GF-D8 (cell line): ENCODE results near the gene MRAS.
"Not testable (repeated sequence)": the region's sequence is repeated elsewhere in the genome, so short reads cannot be mapped to it uniquely, and the experiment has no call there.

Experiments
- DNase-seq: peaks from one replicate; lab custom pipeline; 2025; lab: John Stamatoyannopoulos, UW

Gene MRAS

DNA sequence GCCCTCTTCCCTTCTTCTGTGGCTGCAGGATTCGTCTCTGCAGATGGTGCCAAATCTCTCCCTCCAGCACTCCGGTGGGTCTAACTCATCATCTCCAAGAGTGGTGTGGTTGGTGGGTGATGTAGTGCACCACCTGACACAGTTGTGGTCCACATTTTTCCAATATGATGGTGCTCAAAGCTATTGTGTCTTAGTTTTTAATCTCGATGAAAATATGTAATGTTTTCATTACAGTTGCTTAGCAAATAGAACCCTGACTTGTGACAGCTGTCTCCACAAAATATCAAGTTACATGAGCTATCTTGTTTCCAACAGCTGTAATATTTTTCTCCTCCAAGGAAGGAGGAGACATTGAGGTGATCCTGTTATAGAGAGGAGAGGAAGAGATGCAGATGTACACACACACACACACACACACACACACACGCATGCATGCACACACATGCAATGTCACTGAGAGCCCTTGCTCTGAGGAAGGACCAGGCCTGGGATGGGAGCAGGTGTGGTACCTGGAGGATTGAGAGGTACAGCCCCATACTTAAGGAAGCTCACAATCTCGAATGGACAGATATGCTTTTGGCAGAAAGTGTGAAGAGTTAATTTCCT, 70.3 kb downstream of the MRAS start:
- no peak for DNase-seq

DNA sequence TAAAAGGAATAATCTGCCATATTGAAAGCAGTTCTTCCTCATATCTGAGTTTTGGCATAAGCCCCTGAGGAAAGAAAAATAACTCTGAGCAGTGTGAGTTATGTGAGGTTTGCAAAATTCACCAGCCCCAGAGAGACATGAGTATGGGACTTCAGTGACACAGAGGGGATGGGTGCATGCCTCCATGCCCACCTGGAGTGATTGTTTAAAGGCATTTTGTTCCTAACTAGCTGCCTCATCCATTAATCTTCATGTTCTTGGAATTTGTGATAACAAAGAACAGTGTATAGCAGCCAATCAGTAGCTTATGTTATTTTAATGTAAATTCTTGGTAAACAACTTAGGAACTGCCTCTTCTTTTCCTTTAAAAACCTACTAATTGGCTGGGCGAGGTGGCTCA, 74.9 kb downstream of the MRAS start:
- DNase-seq: no peak

DNA sequence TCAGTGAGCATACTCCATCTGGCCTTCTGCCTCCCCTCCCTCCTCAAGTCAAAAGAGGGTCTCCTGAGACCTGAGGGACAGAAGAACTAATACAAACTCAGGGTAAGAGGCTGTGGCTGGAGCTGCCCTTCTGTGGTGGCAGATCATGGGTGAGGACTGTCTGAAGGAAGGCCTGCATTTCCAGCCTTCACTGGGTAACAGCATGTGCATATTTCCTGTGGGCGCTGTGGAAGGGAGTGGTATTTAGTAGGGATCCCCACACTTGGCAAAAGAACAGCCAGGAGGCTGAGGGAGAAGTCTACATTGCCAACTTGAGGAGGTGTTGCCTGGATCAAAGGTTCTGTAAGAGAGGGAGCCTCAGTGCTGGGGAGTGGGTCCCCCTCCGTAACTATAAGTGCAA, 75.9 kb downstream of the MRAS start:
- DNase-seq: no peak

DNA sequence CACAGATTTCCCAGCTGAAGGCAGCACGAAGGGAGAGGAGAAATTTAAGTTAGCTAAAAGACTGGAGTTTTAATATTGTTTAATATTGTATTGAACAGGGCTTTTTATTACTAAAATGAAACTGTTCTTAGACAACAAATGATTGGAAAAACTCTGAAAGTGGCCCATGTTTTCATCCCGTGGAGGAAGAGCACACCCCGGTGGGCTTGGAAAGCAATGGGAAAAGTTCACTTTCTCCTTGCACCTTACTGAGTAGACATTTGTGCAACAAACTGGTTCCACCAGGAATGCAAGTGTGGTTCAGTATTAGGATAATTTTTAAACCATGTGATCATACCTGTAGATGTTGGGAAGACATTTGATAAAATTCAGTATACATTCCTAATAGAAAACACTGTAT, 77.8 kb downstream of the MRAS start:
- DNase-seq: no peak

DNA sequence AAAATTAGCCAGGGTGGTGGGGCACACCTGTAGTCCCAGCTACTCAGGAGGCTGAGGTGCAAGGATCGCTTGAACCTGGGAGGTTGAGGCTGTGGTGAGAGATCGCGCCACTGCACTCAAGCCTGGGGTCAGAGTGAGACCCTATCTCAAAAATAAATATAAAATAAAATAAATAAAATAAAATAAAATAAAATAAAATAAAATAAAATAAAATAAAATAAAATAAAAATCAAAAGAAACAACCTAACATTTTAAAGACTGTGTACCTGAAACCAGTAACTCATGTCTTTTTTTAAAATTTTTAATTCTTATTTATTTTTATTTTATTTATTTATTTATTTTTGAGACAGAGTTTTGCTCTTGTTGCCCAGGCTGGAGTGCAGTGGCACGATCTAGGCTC, 78.4 kb downstream of the MRAS start:
- DNase-seq: not testable (repeated sequence)

DNA sequence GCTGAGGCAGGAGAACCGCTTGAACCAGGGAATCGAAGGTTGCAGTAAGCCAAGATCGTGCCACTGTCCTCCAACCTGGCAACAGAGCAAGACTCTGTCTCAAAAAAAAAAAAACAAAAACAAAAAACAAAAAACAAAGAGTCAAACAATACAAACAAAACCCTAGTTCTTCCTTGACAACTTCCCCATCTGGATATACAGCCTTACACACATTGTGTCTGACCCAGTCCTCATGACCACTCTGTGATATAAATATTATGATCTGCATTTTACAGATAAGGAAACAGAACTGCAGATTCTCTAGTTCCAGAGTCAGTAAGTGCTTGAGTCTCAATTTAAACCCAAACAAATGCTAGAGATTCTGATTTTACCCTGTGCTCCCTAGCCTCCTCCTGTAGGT, 81.3 kb downstream of the MRAS start:
- no peak for DNase-seq

DNA sequence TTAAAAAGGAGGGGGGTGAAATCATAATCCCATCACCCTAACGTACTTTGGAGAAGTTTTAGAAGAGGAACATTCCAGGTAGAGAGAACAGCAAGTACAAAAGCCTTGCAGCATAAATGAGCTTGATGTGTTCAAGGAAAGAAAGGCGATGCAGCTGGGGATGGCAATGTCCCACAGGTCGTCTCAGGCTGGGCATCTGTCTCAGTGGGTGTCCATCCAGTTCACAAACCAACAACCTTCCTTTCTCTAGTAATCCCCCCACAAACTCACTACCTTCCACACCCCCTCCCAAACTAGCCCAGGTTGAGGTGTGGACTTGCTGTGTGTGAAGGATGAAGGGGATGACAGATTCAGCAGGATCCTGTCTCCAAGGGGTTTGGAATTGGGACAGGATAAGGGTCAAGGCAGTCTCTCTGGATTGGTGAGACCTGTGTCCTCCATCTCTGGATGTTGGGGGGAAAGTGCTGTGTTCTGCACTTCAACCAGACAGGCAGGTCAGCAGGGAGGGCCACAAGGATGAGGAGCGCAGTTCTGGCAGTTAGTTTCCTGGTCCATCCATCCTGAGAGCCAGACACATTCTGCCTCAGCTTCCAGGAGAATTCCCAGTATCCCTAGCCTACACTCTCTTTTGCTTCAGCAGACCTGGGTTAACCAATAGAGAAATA, 84.3 kb downstream of the MRAS start:
- no peak for DNase-seq

DNA sequence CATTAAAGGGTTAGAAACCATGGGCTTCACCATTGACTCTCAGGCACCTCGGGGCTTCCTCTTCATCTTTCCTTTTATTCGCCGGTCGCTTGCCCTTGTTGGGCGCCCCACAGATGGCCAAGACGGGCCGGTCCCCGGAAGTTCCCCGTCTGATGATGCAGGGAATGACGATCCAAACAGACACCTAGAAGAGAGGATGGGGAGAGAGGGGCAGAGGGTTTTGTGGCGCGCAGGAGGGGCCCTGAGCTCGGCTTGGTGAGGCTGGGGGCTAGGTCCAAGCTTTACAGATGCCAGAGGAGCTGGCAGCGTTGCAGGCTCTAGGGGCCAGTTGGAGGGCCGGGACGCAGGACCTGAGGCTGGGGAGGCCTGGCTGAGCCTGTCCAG, 85.5 kb downstream of the MRAS start:
- no peak for DNase-seq

DNA sequence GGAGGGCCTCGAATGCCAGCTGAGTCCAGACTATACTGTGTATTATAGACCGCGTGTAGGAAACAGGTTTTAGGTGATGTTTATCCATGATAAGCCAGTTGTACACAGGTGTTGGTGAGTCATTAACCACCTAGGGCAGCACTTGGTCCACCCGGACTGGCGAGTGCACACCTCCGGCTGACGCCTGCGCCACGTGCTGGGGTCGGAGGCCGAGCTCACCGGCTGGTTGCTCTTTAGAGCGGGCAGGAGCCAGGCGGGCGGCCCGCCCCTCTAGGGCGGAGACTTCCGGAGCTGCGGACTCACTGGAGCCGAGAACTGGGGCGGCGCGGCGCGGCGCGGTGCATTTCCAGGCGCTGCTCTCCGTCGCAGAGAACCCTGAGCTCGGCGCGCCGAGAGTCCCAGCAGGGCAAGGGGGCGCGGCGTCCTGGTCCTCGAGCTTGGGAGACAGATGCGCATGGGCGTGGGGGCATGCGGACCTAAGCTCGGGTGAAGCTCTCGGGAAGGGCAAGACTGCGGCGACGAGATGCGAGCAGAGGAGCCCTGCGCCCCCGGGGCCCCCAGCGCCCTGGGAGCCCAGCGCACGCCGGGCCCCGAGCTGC, 86.0 kb downstream of the MRAS start, which contains the start of gene ESYT3:
Gene ESYT3 (plus strand): TSS at position 341 of the 599 bp plus-strand sequence. CDS start 183 bp downstream, at position 524.
- DNase-seq: no peak

DNA sequence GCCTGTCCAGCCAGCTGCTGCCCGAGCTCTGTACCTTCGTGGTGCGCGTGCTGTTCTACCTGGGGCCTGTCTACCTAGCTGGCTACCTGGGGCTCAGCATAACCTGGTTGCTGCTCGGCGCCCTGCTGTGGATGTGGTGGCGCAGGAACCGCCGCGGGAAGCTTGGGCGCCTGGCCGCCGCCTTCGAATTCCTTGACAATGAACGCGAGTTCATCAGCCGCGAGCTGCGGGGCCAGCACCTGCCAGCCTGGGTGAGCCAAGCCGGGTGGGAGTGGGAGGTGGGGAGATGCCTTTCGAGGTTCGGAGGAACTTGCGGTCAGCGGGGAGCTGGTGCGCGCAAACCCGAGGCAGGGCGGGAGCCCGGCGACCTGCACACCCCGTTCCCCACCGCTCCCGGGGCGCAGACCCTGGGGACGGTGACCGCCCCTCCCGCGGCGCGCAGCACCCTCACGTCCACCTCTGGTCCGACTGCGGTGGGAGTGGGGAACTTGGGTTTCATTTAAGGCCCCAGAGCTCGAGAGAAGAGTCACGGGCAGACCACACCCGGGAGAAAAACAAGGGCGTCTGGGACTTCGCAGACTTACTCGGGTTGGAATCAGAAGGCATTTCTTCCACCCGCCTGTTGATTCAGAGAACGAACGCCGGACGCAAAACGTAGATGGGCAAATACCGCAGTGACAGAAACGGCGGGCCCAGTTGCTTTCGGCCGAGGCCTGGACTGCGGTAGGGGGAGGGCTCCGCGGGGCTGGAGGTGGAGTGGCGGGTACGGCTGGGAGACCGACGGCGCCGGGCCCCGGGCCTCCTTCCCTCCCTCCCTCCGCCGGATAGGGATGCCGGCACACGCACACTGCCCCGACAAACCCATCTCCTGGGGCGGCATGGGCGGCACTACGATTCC, 86.7 kb downstream of the MRAS start:
- DNase-seq: no peak

DNA sequence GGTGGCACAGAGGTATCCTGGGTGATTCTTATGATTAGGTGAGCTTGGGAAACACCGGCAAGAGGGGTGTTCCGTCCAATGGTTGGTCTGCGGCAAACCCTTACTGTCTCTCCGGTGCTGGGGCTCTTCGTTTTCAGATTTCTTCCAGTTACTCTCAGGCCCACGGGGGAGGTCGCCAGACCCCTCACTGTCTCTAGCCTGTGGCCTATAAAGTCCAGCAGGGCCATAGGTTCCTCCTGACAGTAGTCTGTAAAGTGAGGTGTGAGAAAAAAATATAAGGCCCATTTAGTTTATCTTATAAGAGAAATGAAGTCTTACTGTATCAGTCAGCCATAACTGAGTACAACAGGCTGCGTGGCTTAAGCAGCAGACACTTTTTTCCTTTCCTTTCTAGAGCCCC, 87.5 kb downstream of the MRAS start:
- DNase-seq: no peak

DNA sequence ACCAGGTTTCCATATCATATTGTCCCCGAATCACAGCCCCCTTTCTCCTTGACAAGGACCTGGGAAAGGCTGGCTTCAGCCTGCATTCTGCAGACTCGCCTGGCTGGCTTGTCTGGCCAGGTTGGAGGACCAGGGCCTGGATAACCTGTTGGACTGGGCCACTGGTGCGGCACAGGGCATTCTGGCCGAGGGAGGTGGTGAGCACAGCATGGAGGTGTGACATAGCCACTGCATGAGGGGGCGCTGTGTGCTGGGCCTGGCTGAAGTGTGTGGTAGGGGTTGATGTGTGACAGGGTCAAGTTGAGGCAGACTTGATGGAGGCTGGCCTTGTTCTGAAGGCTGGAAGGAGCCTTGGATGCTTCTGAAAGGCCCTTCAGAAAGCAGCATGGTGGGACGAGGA, 88.9 kb downstream of the MRAS start:
- DNase-seq: no peak

DNA sequence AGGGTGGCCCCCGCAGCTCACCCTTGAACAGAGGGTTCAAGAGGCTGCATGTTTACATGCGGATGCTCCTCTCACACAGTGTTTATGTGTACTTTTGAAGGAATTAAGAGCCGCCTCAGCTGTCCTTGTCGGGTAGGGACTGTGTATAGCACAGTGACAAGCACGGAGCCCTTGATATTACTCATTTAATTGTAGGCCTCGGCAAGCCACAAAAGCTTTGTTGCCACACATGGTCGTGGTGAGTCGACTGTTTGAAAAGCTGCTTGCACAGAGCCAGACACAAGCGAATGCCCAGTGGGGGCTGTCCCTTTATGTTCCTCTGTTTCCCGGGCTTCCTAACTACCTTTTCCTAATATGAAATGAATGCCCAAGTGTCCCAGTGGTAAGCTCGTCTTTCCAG, 90.5 kb downstream of the MRAS start:
- DNase-seq: no peak

DNA sequence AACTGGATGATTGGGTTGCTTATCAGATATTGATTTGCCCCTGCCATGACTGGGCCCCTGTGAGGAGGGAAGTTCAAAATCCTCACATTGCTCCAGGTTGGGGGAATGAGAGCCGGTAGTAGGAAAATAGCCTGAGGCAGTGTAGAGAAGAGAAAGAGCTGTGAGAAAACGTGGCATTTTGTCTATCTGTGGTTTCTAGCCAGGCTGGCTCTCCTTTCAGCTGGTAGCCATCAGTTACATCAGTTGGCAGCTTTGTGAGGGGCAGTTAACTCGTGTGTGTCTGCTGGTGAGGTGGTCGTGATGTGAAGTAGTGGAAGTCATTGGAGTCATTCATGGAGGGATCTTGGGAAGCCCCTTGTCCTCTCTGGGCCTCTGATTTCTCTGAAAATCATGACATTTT, 91.3 kb downstream of the MRAS start:
- DNase-seq: no peak

DNA sequence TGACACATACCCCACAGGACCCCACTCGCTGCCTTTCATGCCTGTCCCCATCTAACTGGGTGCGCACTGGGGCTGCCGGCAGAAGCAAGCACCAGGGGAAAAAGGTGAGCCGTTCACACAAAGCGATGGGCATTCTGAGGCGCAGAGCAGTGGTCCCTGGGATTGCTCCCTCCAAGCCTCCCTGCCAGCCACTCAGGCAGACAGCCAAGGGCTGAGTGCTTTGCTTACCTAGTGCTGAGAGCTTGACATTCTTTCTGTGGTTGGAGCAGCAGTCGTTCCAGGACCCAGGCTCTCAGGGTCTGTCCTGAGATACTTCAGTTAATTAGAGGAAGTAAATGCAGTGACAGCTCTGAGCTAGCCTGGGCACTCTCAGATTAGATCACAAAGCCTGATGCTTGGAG, 91.7 kb downstream of the MRAS start:
- no peak for DNase-seq

DNA sequence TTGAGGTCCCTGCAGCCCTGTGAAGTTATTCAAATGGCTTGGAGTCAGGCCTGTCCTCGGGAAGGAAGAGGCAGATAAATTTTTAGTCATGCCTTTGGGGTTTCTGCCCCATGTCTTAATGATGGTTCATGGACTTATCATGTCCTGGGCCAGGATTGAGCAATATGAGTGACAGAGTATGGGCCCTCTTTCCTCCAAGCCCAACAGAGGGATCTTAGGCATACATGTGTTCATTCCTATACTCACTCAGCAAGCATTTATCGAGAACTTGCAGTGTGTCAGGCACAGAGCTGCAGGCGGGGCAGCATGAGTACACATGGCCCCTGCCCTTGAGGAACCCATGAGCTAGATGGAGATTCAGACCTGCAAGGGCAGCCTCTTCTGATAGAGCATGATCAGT, 92.2 kb downstream of the MRAS start:
- no peak for DNase-seq

DNA sequence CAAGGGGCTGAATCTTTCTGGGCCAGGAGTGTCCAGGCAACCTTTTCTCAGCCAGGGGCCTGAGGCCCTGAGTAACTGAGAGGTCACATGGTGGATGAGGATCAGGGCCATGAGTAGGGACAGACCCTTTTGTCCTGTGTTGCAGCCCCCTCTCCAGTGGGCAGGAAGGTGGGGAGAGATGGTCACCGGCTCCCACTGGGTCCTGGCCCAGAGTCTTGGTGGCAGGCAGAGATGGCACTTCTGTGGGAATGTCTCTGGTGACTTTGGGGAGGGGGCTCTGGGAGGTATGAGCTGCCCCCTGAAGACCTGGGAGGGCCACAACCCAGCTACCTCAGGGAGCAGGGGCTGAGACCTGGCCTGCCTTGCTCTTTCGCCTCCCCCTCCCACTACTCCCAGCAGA, 92.9 kb downstream of the MRAS start:
- no peak for DNase-seq

DNA sequence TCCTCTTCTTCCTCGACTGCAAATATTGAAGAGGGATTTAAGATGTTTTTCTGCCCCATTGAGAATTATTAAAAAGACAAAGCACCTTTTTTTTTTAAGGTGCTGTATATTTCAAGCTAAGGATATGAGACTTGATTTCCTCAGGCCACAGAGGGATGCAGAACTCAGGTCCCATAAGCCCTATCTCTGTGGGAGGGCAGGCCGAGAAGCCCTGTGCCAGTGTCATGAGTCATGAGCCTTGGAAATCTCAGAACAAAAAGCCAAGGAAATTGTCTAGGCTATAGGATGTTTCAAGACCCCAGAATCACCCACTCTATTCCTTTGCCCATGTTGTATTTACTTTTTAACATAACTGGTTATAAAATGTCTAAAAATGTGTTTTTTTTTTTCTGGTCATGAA, 93.4 kb downstream of the MRAS start:
- no peak for DNase-seq

DNA sequence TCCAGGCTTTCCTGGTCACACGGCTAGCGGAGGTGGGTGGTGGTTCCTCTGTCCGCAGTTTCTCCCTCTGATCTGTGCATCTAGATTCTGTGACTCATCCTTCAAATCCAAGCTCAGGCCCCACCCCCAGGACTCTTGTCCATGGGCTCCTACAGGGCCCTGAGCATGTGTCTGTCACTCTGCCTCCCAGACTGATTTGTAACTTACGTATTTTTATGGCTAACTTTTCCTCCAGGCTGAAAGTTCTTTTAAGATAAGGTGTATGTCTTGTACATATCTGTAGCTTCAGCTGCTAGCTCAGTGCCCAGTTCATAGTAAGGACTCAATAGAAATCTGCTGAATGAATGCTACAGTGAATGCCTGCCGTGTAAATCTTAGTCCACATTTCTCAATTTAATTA, 94.1 kb downstream of the MRAS start:
- DNase-seq: no peak

DNA sequence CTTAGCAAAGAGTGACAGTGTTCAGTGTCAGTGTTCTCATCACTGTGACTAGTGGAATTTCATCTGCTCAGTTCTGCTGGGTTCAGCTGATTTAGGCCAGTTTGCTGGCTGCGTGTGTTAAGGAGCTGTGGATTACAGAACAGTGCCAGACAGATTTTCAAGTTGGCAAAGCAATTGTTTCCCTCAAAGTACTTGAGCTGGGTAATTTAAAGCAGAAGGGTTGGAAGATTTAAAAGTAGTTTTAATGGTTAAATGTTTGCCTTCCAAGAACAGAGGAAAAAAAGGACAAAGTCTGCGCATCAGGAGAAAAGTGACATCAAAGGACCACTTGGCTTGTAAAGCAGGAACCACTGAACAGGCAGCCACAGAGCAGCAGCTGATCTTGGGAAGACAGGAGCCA, 94.7 kb downstream of the MRAS start:
- DNase-seq: no peak

DNA sequence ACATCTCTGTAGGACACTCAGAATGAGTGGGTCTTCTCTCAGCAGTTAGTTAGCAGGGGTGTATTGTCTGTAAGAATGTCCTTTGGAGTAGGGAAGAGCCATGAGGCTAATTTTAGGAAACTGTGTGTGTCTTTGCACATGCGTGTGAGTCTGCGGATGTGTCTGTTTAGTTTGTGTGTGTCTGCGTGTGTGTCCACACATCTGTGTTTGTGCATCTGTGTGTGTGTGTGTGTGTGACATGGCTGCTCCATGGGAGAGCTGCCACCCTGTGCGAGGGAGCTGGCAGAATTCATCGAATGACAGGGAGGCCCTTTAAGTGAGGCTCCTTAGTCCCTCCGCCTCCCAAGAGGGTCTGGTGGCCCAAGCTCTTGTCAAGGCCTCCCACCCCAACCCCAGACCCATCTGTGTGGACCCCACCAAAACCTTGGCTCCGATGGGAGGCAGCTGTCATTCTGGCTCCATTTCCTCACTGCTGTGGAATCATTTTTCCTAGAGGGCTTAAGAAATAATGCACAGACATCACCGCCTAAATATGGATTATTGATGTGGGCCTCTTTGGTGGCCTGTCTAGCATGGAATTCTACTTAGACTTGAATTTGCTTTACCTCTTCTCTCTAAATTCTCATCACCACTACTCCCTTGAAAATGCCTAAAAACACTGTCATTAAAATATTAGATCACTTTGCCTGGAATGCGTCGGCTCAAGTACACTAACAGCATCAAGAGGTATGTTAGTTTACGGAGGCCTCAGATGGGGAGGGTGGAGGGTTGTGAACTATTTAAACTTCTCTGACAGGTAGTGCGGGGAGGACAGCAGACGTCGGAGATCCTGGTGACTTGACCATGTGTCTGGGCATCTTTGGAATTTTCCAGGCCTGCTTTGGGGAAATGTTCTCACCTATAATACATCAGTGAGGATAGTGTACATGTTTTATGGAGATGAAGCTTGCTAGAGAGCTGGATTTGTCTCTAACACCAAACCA, 95.4 kb downstream of the MRAS start:
- DNase-seq: no peak

DNA sequence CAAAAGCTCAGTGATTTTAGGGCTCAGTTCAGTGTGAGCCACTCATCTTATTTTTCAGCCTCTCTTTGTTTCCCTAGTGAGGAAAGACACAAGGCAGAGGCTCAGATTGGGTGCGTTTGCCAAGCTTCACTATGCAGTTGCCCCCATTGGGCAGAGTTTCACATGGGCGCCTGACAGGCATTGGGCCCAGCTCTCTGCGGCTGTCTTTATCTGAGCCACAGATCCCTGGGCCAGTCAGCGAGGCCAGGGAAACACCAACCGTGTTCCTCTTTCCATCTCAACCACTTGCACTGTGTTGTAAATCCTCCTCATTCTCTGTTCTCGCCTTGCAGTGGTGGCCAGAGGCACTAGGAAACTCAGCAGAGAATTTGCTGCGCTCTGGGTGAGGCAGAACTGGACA, 96.9 kb downstream of the MRAS start:
- DNase-seq: no peak
